HEK293 (cell line): ENCODE data around the gene LRRC57.

Experiments used
- TCF7L2 ChIP-seq: IDR thresholded peaks from 2 replicates; pipeline ENCODE4 v1.6.1; 2011; ENCODE audit warnings: low read depth, mild to moderate bottlenecking, inconsistent platforms, low read length, moderate library complexity, borderline replicate concordance
- WT1 ChIP-seq: fragments of 450-650 bp; formaldehyde crosslinking; IDR thresholded peaks from 2 replicates; pipeline ENCODE4 v1.5.1; 2016; ENCODE audit warnings: missing biosample characterization, missing genetic modification characterization
- ZBTB20 ChIP-seq: fragments of 450-650 bp; formaldehyde crosslinking; IDR thresholded peaks from 2 replicates; pipeline ENCODE4 v1.5.1; 2016; ENCODE audit warnings: missing biosample characterization, missing genetic modification characterization
- ZNF292 ChIP-seq: fragments of 450-650 bp; formaldehyde crosslinking; IDR thresholded peaks from 2 replicates; pipeline ENCODE4 v1.5.1; 2016; ENCODE audit warnings: low read depth, missing biosample characterization, missing genetic modification characterization, borderline replicate concordance
- ZNF341 ChIP-seq: fragments of 450-650 bp; formaldehyde crosslinking; IDR thresholded peaks from 2 replicates; pipeline ENCODE4; 2016; ENCODE audit warnings: low read depth, missing biosample characterization, missing genetic modification characterization
- TF ChIP-seq, protein P1 (sequence below): fragments of 450-650 bp; formaldehyde crosslinking; IDR thresholded peaks from 2 replicates; pipeline ENCODE4 v1.5.1; 2016; ENCODE audit warnings: missing biosample characterization, missing genetic modification characterization
- TF ChIP-seq, protein P2 (sequence below): fragments of 450-650 bp; formaldehyde crosslinking; optimal IDR thresholded peaks from 2 replicates; pipeline ENCODE3; 2016; ENCODE audit warnings: missing biosample characterization, mild to moderate bottlenecking, missing genetic modification characterization
- TF ChIP-seq, protein P3 (sequence below): fragments of 450-650 bp; formaldehyde crosslinking; IDR thresholded peaks from 2 replicates; pipeline ENCODE4 v1.5.1; 2016; ENCODE audit warnings: missing biosample characterization, missing genetic modification characterization

DNA sequence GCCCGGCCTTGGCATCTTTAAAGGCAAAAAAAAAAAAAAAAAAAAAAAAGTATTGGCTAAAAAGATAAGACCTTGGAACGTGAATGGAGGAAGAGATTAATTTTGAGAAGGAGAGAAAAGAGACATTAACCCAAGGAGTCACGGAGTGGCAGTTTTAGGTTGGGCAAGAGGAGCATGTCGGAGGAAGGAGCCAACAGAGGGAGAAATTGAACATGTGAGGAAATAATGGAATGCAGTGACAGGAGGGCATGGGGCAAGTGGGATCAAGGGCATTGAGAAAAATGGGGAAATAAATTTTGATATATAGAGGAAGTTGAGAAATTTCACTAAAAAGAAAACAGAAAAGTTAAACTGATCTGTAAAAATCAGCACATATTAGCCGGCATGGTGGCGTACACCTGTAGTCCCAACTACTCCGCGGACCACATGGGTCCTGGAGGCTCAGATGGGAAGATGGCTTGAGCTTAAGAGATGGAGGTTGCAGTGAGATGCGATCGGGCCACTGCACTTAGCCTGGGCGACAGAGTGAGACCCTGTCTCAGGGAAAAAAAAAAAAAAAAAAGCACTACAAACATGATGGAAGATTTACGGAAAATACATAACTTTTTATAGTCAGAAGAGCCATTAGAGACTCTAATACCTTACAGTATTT lies 1.3 kb upstream of the LRRC57 start:
- no peak for TF ChIP-seq TCF7L2
- no peak for TF ChIP-seq ZBTB20 (tag by site-specific recombination)
- TF ChIP-seq, protein P1, sequence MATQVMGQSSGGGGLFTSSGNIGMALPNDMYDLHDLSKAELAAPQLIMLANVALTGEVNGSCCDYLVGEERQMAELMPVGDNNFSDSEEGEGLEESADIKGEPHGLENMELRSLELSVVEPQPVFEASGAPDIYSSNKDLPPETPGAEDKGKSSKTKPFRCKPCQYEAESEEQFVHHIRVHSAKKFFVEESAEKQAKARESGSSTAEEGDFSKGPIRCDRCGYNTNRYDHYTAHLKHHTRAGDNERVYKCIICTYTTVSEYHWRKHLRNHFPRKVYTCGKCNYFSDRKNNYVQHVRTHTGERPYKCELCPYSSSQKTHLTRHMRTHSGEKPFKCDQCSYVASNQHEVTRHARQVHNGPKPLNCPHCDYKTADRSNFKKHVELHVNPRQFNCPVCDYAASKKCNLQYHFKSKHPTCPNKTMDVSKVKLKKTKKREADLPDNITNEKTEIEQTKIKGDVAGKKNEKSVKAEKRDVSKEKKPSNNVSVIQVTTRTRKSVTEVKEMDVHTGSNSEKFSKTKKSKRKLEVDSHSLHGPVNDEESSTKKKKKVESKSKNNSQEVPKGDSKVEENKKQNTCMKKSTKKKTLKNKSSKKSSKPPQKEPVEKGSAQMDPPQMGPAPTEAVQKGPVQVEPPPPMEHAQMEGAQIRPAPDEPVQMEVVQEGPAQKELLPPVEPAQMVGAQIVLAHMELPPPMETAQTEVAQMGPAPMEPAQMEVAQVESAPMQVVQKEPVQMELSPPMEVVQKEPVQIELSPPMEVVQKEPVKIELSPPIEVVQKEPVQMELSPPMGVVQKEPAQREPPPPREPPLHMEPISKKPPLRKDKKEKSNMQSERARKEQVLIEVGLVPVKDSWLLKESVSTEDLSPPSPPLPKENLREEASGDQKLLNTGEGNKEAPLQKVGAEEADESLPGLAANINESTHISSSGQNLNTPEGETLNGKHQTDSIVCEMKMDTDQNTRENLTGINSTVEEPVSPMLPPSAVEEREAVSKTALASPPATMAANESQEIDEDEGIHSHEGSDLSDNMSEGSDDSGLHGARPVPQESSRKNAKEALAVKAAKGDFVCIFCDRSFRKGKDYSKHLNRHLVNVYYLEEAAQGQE, result no peak
- no peak for TF ChIP-seq ZNF341 (tag by site-specific recombination)
- no peak for TF ChIP-seq WT1 (tag by site-specific recombination)
- no peak for TF ChIP-seq ZNF292 (tag by site-specific recombination)
- TF ChIP-seq, protein P2, sequence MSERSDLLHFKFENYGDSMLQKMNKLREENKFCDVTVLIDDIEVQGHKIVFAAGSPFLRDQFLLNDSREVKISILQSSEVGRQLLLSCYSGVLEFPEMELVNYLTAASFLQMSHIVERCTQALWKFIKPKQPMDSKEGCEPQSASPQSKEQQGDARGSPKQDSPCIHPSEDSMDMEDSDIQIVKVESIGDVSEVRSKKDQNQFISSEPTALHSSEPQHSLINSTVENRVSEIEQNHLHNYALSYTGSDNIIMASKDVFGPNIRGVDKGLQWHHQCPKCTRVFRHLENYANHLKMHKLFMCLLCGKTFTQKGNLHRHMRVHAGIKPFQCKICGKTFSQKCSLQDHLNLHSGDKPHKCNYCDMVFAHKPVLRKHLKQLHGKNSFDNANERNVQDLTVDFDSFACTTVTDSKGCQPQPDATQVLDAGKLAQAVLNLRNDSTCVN, result no peak
- TF ChIP-seq, protein P3, sequence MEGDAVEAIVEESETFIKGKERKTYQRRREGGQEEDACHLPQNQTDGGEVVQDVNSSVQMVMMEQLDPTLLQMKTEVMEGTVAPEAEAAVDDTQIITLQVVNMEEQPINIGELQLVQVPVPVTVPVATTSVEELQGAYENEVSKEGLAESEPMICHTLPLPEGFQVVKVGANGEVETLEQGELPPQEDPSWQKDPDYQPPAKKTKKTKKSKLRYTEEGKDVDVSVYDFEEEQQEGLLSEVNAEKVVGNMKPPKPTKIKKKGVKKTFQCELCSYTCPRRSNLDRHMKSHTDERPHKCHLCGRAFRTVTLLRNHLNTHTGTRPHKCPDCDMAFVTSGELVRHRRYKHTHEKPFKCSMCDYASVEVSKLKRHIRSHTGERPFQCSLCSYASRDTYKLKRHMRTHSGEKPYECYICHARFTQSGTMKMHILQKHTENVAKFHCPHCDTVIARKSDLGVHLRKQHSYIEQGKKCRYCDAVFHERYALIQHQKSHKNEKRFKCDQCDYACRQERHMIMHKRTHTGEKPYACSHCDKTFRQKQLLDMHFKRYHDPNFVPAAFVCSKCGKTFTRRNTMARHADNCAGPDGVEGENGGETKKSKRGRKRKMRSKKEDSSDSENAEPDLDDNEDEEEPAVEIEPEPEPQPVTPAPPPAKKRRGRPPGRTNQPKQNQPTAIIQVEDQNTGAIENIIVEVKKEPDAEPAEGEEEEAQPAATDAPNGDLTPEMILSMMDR (tag by site-specific recombination), result no peak
